ENCODE data around the gene CORO2B.

Gene CORO2B

DNA sequence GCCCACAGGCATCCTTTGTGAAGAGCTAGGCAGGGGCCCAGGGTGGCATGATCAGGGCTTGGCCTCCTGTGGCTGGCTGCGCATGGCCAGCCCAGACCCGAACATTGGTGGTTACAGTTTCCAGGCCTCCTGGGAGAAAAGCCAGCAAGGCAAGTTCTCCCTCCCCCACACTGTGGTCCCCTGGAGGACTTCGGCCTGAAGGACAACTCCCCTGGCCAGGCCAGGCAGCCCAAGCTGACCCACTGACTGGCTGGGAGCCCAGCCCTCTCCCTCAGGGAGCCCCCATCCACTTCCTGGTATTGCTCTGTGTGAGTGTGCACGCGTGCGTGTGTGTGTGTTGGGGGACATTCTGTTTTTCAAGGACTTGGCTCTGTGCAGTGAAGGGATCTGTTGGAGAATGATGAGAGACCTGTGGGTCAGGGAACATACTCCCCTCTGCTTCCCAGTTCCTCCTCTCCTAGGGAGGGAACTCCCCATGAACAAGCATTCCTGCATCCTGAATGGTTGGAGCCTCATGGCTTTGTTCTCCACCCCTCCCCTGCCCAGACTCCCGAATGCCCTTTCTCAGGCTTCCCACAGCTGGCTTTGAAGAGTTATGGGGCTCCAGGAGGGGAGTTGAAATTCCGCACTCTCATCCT, 29.5 kb downstream of the CORO2B start:
- no peak for DNase-seq (ENCODE audit: low spot score)

DNA sequence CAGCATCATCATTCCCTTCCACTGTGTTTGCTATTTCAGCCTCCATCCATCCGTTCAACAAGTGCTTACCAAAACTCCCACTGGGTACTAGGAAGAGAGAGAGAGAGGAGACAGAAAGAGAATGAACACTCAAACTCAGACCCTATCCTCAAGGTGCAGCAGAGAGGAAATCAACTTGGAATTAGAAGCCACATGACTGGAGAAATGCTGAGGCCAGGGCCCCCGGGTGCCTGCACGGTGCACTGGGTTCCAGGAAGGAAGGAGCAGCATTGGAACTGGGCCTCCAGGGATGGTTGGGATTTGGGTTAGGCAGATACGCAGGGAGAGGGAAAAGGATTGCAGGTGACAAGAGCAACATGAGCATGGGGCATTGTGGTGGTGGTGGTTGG, 30.0 kb downstream of the CORO2B start:
- DNase-seq (ENCODE audit: low spot score), result no peak

DNA sequence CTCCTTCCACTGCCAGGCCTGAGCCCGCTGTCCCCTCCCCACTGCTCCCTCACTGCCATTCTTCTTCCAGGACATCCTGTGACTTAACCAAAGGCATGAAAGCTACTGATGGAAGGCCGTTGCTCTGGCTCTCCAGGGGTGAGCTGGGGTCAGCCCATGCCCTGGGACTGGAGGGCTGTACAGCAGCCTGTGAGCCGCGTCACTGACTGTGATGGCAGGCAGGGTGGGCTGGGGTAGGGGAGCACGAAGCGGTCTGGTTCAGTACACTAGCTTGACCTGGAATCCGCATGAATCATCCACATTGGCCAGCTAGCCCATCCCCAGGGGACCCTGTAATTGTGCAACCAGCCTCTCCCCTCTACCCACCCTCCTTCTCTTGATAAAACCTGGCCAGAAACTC, 30.8 kb downstream of the CORO2B start:
- DNase-seq (ENCODE audit: low spot score), result no peak

DNA sequence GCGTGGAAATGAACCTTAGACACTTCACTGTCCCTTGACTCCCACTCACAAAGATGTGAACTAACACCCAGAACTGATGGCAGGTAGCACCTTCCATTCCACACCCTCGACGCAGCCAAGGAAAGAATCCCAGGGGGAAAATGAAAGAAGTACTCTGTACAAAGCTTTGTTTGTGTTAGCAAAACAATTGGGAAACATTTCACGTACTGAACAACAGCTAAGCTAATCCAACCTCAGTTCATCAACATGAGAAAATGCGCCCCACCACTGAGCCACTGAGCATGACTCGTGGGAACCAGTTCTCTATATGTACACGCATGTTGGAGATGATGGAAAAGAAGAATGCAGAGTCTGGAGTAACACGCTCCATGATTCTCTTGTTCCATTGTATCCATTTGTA, 32.0 kb downstream of the CORO2B start:
- DNase-seq (ENCODE audit: low spot score), result no peak

DNA sequence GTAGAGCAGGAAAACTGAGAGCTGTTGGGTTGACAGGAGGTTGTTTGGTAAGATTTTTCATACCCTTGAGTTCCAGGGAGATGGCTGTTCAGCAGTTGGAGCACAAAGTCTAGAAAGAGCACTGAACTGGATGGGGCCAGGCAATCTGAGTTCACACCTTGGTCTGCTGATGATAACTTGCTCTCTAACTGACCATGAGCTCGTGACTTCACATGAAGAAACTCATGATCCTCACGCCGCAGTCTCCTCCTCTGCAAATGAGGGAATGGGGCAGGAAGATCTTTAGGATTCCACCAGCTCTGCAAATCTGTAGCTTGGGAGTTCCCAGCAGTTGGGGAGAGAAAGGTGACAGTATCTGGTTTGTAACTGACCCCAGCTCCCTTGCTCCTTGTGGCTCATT, 33.7 kb downstream of the CORO2B start:
- no peak for DNase-seq (ENCODE audit: low spot score)

DNA sequence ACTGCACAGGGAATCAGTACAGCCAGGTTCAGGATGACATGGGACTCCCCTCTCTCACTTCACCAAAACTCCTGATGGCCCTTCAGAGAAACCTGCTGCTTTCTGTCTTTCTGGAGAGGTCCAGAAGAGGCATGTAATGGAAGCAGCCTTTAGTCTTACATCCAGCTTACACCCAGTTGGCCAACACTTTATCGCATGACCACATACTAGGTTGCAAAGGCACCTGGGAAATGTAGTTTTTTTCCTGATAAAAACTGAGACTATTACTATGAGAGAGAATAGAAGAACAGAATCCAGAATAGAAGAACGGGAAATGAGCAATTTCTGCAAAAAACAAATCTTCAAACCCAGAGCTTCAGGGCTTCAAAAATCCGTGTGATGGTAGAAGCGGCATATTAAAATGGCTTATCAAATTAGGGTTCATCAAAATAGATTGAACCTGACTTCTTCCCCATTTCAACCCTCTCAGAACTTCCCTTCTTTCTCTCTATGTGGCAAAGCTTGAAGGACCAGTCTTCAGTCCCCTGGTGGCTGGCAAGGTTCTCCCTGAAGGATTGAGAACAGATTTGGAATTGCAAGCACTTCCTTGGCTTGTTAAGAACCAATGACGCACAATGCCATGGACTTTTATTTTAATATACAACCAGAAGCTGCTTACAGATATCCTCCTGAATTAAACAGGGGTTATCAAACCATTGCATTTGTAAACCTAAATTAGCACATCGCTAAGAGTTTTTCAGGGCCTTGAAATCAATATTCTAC, 34.4 kb downstream of the CORO2B start:
- no peak for DNase-seq (ENCODE audit: low spot score)

DNA sequence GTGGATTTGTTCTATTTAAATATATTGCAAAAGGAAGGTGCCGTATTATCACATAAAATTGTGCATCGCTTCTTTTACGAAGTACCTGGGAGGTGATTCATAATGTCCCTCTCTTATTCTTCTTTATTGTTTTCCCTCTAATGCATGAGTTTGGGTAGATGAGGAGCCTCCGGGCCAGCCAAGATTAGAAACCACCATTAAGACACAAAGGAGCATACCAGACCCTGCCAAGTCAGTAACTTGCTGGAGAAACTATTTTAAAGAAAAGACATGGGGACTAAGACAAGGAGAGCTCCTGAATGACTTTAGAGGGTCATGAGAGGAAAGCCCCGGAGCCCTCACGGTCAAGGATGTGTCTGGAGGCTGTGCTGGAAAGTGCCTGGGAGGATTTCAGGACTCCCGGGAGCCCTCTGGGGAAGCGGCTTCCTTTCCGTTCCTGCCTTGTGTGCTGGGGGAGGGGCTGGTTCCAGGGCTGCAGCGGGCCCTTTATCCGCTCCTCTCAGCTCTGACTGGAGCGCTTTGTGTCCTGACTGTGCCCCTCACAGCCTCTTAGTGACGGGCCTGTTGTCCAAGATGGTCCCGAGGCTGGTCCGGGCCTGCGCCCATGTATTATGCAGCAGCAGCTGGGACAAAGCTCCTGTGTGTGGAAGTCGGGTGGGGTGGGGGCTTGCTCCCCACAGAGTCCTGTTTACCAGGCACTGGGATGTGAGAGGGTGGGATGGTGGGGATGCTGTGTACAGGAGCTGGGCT, 35.7 kb downstream of the CORO2B start:
- no peak for DNase-seq (ENCODE audit: low spot score)

DNA sequence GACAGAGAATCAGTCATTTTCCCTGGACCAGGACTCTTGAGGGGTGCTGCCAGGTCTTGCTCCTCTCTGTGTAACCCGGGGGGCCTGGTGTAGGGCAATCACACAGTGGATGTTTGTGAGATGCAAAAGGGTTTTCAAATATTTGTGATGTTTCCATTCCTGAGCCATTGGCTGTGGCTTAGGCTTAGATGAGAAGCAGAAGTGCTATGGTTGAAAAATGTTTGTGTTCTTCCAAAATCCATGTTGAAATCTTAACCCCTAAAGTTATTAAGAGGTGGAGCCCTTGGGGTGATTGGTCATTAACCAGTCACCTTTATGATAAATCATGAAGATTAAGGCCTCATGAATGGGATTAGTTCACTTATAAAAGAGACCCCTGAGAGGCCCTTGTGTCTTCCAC, 36.5 kb downstream of the CORO2B start:
- no peak for DNase-seq (ENCODE audit: low spot score)

DNA sequence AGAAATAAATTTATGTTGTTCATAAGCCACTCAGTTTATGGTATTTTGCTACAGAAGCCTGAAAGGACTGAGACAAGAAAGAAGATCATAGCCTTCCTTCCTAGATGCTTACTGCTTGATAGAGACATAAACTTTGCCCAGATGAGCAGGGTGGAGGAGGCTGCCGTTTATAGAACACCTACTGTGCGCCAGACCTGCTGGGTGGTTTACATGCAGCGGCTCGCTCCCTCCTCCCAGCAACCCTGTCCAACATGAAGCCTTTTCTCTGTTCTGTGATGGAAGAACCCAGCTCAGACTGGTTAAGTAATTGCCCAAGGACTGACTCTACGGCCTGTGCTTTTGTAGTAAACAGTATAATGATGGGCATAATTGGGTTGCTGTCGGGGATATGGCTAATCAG, 37.0 kb downstream of the CORO2B start:
- no peak for DNase-seq (ENCODE audit: low spot score)

DNA sequence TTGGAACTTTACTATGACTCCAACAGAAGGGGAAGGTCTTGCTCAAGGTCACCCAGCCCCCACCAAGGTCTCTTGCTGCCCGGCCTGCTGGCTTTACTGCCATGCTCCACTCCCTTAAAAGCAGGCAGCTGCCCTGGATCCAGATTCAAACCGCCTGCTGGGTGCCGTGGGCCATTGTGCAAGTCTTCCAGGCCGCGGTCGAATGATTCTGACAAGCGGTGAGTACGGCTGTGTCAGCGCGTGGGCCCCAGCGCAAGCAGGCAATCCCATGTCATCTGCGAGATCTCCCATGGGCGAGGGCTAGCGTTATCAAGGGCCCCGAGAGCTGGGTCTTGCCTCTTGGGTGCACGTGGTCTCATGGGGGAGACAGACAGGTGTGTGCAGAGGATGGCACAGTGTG, 37.6 kb downstream of the CORO2B start:
- no peak for DNase-seq (ENCODE audit: low spot score)

DNA sequence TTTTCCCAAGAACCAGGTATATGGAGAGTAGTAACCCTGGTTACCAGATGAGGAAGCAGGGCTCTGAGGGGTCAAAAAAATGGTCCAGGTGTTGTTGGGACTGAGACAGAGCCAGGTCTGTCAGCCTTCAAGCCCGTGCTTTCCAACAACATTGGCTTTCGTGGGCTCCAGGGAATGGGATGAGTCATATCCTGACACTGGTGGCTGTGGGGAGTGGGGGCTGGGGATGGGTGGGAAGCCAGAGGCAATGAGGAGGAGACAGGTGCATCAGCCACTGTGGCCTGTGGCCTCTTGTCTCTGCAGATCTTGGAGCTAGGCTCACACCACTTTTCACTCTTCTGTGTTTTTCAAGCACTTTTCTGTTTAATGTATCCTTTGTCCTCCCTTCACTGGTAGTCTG, 38.2 kb downstream of the CORO2B start:
- no peak for DNase-seq (ENCODE audit: low spot score)

DNA sequence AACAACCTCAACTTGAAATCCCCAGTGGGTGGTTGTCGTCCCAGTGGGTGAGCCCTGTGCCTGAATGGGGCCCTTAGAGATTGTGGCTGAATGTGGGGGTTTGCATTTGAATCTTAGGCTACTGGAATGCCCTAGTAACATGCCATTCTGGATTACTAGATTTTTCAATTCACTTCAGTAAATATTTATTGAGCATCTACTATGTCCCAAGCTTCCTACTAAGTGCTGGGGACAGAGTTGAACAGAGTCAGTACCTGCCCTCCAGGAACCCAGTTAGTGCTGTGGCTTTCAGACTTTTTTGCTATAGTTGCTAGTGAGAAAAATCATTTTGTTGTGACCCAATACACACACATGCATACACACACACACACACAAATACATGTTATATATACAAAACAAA, 39.0 kb downstream of the CORO2B start:
- no peak for DNase-seq (ENCODE audit: low spot score)

DNA sequence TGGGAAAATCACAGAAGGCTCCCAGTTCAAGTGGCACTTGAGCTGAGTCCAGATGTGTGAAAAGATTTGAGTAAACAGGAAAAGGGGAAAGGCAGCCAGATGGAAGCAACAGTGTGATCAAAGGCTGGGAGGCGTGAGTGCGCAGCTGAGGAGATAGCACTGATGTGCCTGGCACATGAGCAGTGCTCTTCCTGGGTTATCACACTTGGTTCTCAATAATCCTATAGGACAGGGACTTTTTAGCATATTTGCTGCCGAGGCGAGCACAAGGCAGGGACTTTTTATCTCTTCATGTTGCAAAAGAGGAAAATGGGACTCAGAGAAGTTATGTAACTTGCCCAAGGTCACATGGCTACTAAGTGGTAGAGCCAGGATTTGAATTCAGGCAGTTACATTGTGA, 39.6 kb downstream of the CORO2B start:
- no peak for DNase-seq (ENCODE audit: low spot score)

DNA sequence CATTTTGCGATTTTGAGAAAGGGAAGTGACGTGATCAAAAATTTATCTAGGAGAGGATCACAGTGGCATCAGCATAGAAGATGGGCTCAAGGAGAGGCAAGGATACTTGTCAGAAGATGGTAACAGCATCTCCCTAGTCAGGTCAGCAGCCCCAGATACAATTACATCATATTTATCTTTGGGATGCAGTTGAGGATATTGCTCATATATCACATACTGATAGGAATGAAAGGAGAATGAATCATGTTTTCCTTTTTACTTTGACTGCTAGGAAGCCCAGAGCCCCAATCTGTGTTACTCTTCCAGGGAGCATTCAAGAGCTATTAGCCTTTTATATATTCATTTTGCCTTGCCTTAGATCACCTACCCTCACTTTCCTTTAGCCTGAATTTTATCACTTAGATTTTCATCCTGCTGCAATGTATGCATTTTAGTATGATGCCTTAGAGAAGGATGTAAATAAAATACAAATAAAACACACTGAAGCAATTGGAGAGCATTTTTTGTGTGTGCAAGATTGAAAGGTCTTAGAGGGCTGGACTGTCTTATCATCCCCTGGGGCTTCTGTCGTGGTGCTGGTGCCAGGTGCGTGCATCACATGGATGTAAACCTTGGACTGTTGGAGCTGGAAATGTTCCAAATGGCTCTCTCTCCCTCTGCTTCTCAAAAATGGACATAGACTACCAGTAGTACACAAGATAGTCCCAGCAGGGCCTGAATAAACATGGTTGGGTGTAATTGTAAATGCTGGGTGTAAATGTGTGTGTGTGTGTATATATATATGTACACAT, 40.3 kb downstream of the CORO2B start:
- DNase-seq (ENCODE audit: low spot score), result no peak

DNA sequence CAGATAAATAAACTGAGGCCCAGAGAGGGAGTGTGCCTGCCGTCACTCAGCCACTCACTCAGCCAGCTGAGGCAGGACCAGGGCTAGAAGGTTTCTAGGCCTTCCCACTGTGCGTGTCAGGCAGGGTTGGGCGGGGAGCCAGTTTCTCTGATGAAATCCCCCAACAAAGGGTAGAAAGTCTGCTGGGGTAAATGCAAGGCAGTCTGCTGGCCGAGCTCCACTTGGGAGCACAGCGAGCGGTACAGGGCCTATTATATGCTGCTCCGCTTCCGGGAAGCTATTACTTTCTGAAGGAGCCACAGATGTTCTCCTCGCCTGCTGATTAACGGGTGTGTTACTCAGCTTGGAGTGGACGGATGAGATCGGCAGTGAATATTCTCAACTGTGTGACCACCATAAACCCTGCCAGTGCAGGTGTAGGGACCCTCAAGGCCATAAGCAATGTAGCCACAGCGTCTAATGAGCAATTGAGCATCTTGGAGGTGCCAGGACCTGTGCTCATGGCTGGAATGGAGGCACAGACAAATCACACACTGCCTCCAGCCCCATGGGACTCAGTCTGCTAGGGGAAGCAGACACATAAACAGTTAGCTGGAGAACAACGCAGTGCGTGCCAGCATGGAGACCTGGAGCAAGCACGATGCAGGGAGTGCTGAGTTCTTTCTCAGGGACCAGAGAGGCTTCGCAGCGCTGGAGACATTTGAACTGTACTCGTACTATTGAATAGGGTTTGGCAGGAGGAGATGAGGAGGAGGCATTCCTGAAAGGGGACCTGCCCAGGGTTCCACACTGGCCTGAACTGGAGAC, 42.1 kb downstream of the CORO2B start:
- DNase-seq (ENCODE audit: low spot score), result no peak

DNA sequence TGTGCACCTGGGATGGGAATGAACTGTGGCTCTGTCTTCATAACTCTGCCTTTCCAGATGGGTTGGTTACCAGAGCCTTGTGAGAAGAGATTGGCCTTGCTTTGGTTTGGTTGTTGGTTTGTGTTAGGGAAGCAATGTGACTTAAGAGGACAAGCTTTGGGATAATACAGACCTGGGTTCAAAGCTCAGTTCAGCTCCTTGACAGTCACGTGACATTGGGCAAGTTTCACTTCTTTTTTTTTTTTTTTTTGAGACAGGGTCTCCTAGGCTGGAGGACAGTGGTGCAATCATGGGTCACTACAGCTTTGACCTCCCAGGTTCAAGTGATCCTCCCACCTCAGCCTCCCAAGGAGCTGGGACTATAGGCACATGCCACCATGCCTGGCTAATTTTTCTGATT, 42.7 kb downstream of the CORO2B start:
- DNase-seq (ENCODE audit: low spot score), result no peak

DNA sequence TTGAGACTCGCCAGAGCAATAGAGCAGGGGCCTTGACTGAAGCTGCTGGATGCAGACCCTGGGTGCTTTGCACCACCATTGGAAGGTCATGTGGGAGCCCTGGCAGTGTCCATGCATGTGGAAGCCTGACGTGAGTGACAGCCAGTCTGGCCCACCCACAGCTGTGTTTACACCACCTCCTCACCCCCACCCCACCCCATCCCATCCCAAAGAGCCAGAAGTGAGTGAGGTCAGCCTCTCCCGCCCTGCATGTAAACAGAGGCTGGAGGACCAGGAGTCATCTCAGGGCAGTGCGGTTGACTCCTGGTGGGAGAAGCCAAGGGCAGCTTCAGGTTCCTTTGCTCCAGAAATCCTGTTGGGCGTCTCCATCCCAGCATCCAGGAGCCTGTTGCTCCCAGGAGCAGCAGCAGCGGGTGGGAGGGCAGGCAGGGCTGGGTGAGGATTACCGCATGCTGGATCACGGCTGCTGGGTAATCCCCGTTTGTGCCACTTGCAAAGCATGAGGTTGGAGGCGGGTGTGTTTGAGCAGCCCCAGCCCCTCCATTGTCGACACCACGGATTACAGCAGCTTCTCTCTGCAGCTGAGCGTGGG, 44.6 kb downstream of the CORO2B start:
- no peak for DNase-seq (ENCODE audit: low spot score)

DNA sequence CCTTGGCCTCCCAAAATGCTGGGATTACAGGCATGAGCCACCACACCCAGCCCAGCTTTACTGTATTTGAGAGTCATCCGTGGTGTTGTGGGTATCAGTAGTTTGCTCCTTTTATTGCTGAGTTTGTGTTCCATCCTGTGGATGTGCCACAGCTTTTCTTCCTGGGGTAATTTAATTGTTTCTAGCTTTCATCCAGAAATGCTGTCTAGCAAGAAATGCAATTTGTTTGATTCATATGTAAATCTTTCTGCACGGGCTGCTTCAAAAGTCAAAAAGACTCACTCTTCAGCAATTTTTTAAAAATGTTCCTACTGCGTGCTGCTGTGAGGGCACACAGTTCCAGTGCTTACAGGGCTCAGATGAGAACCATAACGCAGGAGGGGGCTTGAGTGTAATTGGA, 47.1 kb downstream of the CORO2B start:
- DNase-seq (ENCODE audit: low spot score), result no peak

DNA sequence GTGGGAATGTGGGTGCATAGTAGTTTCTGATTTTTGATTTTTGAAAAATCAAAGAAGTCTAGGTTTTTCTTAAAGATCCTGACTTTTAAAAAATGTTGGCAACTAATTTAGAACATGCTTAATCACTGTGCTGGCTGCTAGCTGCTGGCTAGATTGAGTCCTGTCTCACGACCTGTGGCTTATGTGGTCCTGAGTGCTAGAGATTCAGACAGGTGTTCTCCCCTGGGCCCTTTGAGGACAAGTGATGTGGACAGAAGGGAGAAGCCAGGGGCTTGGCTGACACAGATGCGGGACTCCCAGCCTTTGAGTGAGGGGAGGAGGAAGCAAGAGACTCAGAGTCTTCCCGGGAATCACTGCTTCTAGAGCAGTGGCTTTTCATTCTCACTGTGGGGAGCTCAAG, 47.5 kb downstream of the CORO2B start:
- DNase-seq (ENCODE audit: low spot score), result no peak

DNA sequence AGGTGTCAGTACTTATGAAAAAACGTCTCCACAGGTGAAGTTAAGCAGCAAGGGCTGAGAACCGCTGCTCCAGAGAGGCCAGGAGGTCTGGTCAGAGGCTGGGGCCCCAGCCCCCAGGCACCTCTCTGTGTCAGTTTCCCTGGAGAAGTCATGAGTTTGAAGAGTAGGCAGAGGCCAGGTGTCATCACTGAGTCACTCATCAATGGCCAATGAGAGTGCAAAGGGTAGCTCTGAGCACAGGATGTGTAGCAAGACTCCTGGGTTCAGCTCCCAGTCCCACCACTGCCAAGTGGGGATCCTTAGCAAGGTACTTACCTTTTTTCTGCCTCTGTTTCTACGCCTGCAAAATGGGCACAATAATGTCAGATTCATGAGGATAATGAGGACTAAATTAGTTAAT, 47.9 kb downstream of the CORO2B start:
- no peak for DNase-seq (ENCODE audit: low spot score)

DNA sequence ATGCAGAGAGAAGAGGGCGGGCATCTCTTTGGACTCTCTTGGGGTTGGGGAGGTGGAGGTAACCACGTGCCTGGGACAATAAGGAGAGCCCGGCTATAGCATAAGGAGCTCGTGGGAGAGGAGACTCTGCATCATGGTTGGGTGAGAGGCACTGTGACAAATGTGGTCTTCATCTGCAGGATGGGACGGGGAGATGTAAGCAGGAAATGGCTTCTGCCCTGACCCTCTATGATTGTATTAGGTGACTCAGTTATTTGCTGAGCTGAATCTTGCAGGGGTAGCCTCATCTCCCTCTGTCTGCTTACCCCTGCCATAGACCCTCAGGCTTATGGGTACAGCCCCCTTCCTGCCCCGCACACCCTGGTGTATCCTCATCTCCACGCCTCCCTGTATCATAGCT, 48.7 kb downstream of the CORO2B start:
- no peak for DNase-seq (ENCODE audit: low spot score)
